Suprapubic skin (tissue), 4 donors: ENCODE measurements around the gene CDH1. TPM values are rescaled to one million over a fixed set of nuclear protein-coding genes. Genes with fewer than 3 reads are reported as not detected.
"Not testable (repeated sequence)": the region's sequence is repeated elsewhere in the genome, so short reads cannot be mapped to it uniquely, and the experiment has no call there.

Source experiments
- DNase-seq, 2 donors: peaks; one replicate each; pipeline ENCODE4 v3.0.0-alpha.2; 2019; ENCODE audit warnings: low spot score in 2 of 2
- H3K27ac ChIP-seq: fragments of 200-600 bp; sonication (generic); one replicate; pipeline ENCODE4 v1.5.1; 2019
- H3K27me3 ChIP-seq: fragments of 200-600 bp; sonication (generic); one replicate; pipeline ENCODE4 v1.5.1; 2019
- H3K36me3 ChIP-seq: fragments of 200-600 bp; sonication (generic); one replicate; pipeline ENCODE4 v1.5.1; 2019
- H3K4me1 ChIP-seq: fragments of 200-600 bp; sonication (generic); one replicate; pipeline ENCODE4 v1.5.1; 2019
- H3K4me3 ChIP-seq: fragments of 200-600 bp; sonication (generic); one replicate; pipeline ENCODE4 v1.5.1; 2019; ENCODE audit warnings: mild to moderate bottlenecking
- H3K9me3 ChIP-seq: fragments of 200-600 bp; sonication (generic); one replicate; pipeline ENCODE4 v1.5.1; 2019
- EP300 ChIP-seq: sonication (generic); formaldehyde crosslinking; IDR thresholded peaks from one replicate; pipeline ENCODE4 v1.6.1; 2017; ENCODE audit warnings: antibody characterized with exemption
- POLR2A ChIP-seq, 2 donors: fragments of 450-650 bp; IDR thresholded peaks; one replicate each; pipeline ENCODE4 v1.6.1; 2017; ENCODE audit warnings: antibody characterized with exemption in 2 of 2, mild to moderate bottlenecking in 2 of 2, moderate library complexity in 2 of 2
- POLR2AphosphoS5 ChIP-seq, 3 donors: sonication (generic); formaldehyde crosslinking; IDR thresholded peaks; one replicate each; pipeline ENCODE4 v1.6.1; 2017; ENCODE audit warnings: antibody characterized with exemption in 3 of 3
- WGBS: methylation state at CpG from one replicate; pipeline ENCODE4 v1.1.5; 2018; 5-methylcytosine and 5-hydroxymethylcytosine counted together
- total RNA-seq, 4 donors: library from RNA; depleted of rRNA; stranded (reverse); fragments of >200 nt; gene quantifications; one replicate each; pipeline ENCODE4 v1.1.0, GENCODE V29; 2016
- TF ChIP-seq, protein P1 (sequence below), 2 donors: fragments of 200-600 bp in 1 of 2; fragments of 450-650 bp in 1 of 2; sonication (generic) in 1 of 2; IDR thresholded peaks; one replicate each; pipeline ENCODE4 v1.5.1; 2016 to 2019; ENCODE audit warnings: antibody characterized with exemption in 2 of 2, mild to moderate bottlenecking in 1 of 2, moderate library complexity in 1 of 2

CDH1 gene
- total RNA-seq, 4 donors from 2014 or later = 175 to 248 (median 223) TPM

DNA sequence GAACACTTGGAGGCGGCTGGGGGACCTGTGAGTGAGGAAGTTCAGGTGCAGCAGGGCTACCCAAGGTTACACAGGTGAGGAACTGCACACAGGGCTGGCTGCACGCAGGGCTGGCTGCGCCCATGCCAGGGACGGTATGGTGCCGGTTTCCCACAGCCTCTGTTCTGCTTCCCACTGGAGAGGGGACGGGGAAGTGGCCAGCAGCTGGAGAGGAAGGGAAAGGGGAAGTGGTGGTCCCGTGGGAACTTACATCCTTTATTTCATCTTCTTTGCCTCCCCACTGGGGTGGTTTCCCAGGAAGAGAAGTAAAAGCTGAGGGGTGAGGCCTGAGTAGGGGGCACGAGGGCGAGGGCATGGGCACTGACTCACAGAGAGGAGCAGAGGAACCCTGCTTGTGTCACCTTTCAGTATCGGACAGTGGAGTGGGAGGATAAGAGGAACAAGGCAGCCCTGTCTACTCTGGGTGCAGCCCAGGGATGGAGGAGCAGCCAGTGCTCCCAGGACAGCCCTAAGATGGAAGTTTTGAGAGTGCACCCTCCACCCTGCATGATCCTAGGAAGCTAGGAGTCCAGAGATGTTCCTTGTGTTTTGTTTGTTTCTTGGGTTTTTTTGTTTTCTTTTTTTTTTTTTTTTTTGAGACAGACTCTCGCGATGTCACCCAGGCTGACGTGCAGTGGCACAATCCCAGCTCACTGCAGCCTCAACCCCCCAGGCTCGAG is 25.5 kb upstream of the CDH1 start:
- H3K4me1 ChIP-seq = peaks cover 15% of the 10 kb centered on the region
- no peaks in the 10 kb centered on the region for H3K9me3 ChIP-seq
- H3K27me3 ChIP-seq = peaks cover 6% of the 10 kb centered on the region
- TF ChIP-seq EP300 (no peak), POLR2A (IDR thresholded peaks at IDR 0.05) (no peak), POLR2AphosphoS5 (IDR thresholded peaks at IDR 0.05) (no peak)
- TF ChIP-seq, protein P1, sequence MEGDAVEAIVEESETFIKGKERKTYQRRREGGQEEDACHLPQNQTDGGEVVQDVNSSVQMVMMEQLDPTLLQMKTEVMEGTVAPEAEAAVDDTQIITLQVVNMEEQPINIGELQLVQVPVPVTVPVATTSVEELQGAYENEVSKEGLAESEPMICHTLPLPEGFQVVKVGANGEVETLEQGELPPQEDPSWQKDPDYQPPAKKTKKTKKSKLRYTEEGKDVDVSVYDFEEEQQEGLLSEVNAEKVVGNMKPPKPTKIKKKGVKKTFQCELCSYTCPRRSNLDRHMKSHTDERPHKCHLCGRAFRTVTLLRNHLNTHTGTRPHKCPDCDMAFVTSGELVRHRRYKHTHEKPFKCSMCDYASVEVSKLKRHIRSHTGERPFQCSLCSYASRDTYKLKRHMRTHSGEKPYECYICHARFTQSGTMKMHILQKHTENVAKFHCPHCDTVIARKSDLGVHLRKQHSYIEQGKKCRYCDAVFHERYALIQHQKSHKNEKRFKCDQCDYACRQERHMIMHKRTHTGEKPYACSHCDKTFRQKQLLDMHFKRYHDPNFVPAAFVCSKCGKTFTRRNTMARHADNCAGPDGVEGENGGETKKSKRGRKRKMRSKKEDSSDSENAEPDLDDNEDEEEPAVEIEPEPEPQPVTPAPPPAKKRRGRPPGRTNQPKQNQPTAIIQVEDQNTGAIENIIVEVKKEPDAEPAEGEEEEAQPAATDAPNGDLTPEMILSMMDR (IDR thresholded peaks at IDR 0.05) = no peak
- DNase-seq = no peak
- WGBS = 54% methylated on average over 14 of the region's 14 CpGs
- no peaks in the 10 kb centered on the region for H3K36me3 ChIP-seq
- no peak overlapping the region for H3K27ac ChIP-seq
- no peak overlapping the region for H3K4me3 ChIP-seq

DNA sequence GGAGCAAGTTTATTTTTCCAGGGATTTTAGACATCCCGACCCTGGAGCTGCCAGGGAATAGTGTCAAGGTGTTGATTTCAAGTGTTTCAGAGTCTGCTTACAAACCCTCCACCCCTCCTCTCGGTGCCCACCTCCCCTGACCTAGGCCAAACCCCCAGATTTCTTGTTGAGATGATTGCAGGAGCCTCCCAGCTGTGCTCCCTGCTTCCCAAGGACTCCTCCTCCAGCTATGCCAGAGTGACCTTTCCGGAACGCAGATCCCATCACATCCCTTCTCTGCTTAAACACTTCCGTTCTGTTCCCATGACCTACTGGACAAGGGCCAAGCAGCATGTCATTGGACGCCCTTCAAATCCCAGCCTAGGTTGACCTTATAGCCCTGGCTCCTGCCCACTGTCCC is 23.7 kb upstream of the CDH1 start:
- Histone ChIP-seq H3K36me3 (no peaks in the 10 kb centered on the region), H3K4me3 (no peak overlapping the region), H3K9me3 (no peaks in the 10 kb centered on the region), H3K27ac (no peak overlapping the region), H3K27me3 (peaks cover 6% of the 10 kb centered on the region), H3K4me1 (no peaks in the 10 kb centered on the region)
- no peak for DNase-seq
- 61% methylated on average over 6 of the region's 6 CpGs for WGBS
- no peak for TF ChIP-seq POLR2AphosphoS5 (IDR thresholded peaks at IDR 0.05)
- TF ChIP-seq EP300 = no peak
- TF ChIP-seq, protein P1 (IDR thresholded peaks at IDR 0.05) = no peak
- no peak for TF ChIP-seq POLR2A (IDR thresholded peaks at IDR 0.05)

DNA sequence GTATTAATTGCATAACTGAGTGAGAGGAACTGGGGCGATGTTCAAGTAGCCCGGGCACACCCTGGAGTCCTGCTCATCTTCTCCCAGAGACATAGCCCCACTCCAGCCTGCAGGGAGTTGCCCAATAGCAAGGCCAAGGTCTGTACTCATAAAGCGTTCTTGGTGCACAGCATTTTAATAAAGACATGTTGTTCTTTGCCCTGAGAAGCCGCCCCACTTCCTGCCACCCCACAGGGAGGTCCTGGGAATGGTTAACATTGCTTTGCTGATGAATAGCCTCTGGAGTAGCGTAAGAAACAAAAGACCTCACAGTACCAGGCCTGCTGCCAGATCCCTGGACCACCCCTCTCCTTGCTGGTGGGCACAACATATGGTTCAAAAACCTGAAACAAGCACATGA is 21.6 kb upstream of the CDH1 start:
- H3K27ac ChIP-seq = no peak overlapping the region
- 44% methylated on average over 5 of the region's 5 CpGs for WGBS

DNA sequence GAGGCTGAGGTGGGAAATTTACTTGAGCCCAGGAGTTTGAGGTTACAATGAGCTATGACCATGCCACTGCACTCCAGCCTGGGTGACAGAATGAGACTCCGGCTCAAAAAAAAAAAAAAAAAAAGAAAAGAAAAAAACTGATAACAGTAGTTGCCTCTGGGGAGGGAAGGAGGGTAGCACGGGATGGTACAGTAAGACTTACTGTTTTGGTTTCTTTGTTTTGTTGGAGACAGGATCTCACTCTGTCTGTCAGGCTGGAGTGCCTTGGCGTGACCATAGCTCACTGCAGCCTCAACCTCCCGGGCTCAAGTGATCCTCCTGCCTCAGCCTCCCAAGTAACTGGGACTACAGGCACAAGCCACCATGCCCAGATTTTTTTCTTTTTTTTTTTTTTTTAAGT is 20.6 kb upstream of the CDH1 start:
- not testable (repeated sequence) for DNase-seq, H3K27me3 ChIP-seq, H3K36me3 ChIP-seq, H3K4me1 ChIP-seq, H3K27ac ChIP-seq, H3K9me3 ChIP-seq, H3K4me3 ChIP-seq
- WGBS = 69% methylated on average over 4 of the region's 4 CpGs

More for the DNA sequence above, 21.6 kb upstream of the CDH1 start:
- Histone ChIP-seq H3K36me3 (no peaks in the 10 kb centered on the region), H3K4me1 (no peaks in the 10 kb centered on the region), H3K4me3 (no peak overlapping the region), H3K27me3 (no peaks in the 10 kb centered on the region), H3K9me3 (no peaks in the 10 kb centered on the region)
- DNase-seq = no peak
- no peak for TF ChIP-seq POLR2A (IDR thresholded peaks at IDR 0.05)
- no peak for TF ChIP-seq POLR2AphosphoS5 (IDR thresholded peaks at IDR 0.05)
- TF ChIP-seq, protein P1 (IDR thresholded peaks at IDR 0.05) = no peak
- no peak for TF ChIP-seq EP300

DNA sequence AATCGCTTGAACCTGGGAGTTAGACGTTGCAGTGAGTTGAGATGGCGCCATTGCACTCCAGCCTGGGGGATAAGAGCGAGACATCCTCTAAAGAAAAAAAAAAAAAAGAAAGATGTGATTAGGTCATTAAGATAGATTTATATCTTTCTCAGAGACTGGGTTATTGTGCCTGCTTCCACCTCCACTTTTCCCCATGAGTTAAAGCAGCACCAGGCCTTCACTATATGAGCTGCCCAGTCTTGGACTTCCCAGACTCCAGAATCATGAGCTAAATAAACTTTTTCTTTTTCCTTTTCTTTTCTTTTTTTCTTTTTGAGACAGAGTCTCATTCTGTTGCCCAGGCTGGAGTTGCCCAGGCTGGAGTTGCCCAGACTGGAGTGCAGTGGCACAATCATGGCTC is 19.4 kb upstream of the CDH1 start:
- 96% methylated on average over 4 of the region's 4 CpGs for WGBS
- Histone ChIP-seq H3K4me1 (peaks cover 2% of the 10 kb centered on the region), H3K27me3 (no peaks in the 10 kb centered on the region), H3K9me3 (no peaks in the 10 kb centered on the region), H3K36me3 (no peaks in the 10 kb centered on the region), H3K27ac (no peak overlapping the region), H3K4me3 (no peak overlapping the region)
- DNase-seq = no peak
- no peak for TF ChIP-seq EP300
- TF ChIP-seq POLR2A (IDR thresholded peaks at IDR 0.05) = no peak
- TF ChIP-seq, protein P1 (IDR thresholded peaks at IDR 0.05) = no peak
- no peak for TF ChIP-seq POLR2AphosphoS5 (IDR thresholded peaks at IDR 0.05)

DNA sequence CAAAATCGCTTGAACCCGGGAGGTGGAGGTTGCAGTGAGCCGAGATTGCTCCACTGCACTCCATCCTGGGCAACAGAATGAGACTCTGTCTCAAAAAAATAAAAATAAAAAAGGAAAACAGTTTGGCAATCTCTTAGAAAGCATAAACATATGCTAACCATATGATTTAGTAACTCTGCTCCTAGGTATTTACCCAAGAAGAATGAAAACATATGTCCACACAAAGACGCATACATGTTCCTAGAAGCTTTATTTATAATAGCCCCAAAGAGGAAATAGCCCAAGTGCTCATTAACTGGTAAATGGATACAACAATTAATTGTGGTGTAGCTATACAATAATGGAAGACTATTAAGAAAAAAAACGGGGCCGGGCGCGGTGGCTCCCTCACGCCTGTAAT is 18.5 kb upstream of the CDH1 start:
- TF ChIP-seq, protein P1 (IDR thresholded peaks at IDR 0.05) = no peak
- TF ChIP-seq EP300 (no peak), POLR2A (IDR thresholded peaks at IDR 0.05) (no peak), POLR2AphosphoS5 (IDR thresholded peaks at IDR 0.05) (no peak)
- WGBS = 76% methylated on average over 9 of the region's 9 CpGs
- H3K27me3 ChIP-seq = no peaks in the 10 kb centered on the region
- H3K36me3 ChIP-seq = no peaks in the 10 kb centered on the region
- H3K4me3 ChIP-seq = no peak overlapping the region
- no peak overlapping the region for H3K27ac ChIP-seq
- no peaks in the 10 kb centered on the region for H3K9me3 ChIP-seq
- DNase-seq = no peak
- H3K4me1 ChIP-seq = peaks cover 2% of the 10 kb centered on the region
